Gastroesophageal sphincter (tissue), 4 donors: Measurements from ENCODE around the gene CCNB2. TPM values are rescaled to one million over a fixed set of nuclear protein-coding genes. Genes with fewer than 3 reads are reported as not detected.

Experiments used
- ATAC-seq: fragments of 150-250 bp; one replicate; pipeline ENCODE4 v1.9.1; 2016; ENCODE audit warnings: mild to moderate bottlenecking, moderate library complexity
- H3K27ac ChIP-seq, 4 donors: fragments of 200-600 bp; sonication (generic) in 3 of 4; 1 replicate in 3 of 4; 2 replicates in 1 of 4; pipeline ENCODE4 v1.5.1; 2016 to 2019
- H3K27me3 ChIP-seq: fragments of 200-600 bp; sonication (generic); one replicate; pipeline ENCODE4 v1.5.1; 2019
- H3K36me3 ChIP-seq, 2 donors: fragments of 200-600 bp; sonication (generic); one replicate each; pipeline ENCODE4 v1.5.1; 2019; ENCODE audit warnings: control low read depth in 1 of 2
- H3K4me1 ChIP-seq, 3 donors: fragments of 200-600 bp; sonication (generic); 1 replicate in 2 of 3; 2 replicates in 1 of 3; pipeline ENCODE4 v1.5.1; 2016 to 2019; ENCODE audit warnings: control low read depth in 2 of 3
- H3K4me3 ChIP-seq, 2 donors: fragments of 200-600 bp; sonication (generic); one replicate each; pipeline ENCODE4 v1.5.1; 2019; ENCODE audit warnings: mild to moderate bottlenecking in 1 of 2, moderate library complexity in 1 of 2
- H3K9me3 ChIP-seq, 3 donors: fragments of 200-600 bp; sonication (generic); one replicate each; pipeline ENCODE4 v1.5.1; 2017 to 2019; ENCODE audit warnings: control low read depth in 2 of 3
- EP300 ChIP-seq: sonication (generic); formaldehyde crosslinking; IDR thresholded peaks from one replicate; pipeline ENCODE4 v1.6.1; 2017; ENCODE audit warnings: antibody characterized with exemption, mild to moderate bottlenecking
- POLR2A ChIP-seq, 2 donors: fragments of 450-650 bp; IDR thresholded peaks; one replicate each; pipeline ENCODE4 v1.6.1; 2017; ENCODE audit warnings: antibody characterized with exemption in 2 of 2, mild to moderate bottlenecking in 2 of 2, moderate library complexity in 1 of 2
- POLR2AphosphoS5 ChIP-seq: sonication (generic); formaldehyde crosslinking; IDR thresholded peaks from one replicate; pipeline ENCODE4 v1.6.1; 2017; ENCODE audit warnings: antibody characterized with exemption
- WGBS, 2 donors: methylation state at CpG; one replicate each; pipeline ENCODE4 v1.1.5; 2018; ENCODE audit warnings: low coverage in 1 of 2; 5-methylcytosine and 5-hydroxymethylcytosine counted together
- total RNA-seq, 4 donors: library from RNA; depleted of rRNA; stranded (reverse); fragments of >200 nt; gene quantifications; one replicate each; pipeline ENCODE4 v1.1.0, GENCODE V29; 2016
- TF ChIP-seq, protein P1 (sequence below), 4 experiments: fragments of 200-600 bp in 2 of 4; fragments of 450-650 bp in 2 of 4; sonication (generic) in 1 of 4; IDR thresholded peaks; one replicate each; pipeline ENCODE4 v1.5.1; 2017 to 2019; ENCODE audit warnings: antibody characterized with exemption in 4 of 4, mild to moderate bottlenecking in 2 of 4, moderate library complexity in 2 of 4

Gene CCNB2
- total RNA-seq, 4 donors from 2014 or later, result 0.46 to 5.1 (median 0.93) TPM; not detected in 1

DNA sequence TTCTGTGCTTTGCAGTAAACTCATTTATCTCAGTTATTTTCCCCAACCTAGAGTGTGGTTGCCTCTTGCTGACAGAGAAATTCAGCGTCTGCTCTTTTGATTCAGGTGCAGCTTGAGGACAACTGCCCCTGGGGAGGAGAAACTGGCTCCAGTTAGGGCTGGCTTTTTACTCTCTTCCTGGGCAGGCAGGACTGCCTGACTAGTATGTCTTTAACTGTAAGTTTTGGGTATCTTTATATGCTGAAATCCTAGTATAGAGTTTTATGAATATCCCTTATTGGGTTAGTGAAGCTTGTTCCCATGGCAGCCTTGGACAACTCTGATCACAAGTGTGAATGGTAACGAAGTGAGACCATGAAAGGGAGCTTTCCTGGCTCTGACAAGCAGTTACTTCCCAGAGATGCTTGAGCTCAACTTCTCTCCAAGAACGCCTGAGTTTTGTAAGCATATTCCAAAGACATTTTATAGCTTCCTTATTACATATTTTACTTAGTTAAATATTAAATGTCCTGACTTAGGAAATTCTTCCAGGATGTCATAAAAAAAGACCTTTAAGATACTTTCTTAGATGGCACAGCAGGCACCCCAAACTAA lies 27.1 kb downstream of the CCNB2 start:
- TF ChIP-seq POLR2AphosphoS5, result no peak
- TF ChIP-seq POLR2A (IDR thresholded peaks at IDR 0.05), result no peak
- no peak for TF ChIP-seq EP300
- TF ChIP-seq, protein P1, sequence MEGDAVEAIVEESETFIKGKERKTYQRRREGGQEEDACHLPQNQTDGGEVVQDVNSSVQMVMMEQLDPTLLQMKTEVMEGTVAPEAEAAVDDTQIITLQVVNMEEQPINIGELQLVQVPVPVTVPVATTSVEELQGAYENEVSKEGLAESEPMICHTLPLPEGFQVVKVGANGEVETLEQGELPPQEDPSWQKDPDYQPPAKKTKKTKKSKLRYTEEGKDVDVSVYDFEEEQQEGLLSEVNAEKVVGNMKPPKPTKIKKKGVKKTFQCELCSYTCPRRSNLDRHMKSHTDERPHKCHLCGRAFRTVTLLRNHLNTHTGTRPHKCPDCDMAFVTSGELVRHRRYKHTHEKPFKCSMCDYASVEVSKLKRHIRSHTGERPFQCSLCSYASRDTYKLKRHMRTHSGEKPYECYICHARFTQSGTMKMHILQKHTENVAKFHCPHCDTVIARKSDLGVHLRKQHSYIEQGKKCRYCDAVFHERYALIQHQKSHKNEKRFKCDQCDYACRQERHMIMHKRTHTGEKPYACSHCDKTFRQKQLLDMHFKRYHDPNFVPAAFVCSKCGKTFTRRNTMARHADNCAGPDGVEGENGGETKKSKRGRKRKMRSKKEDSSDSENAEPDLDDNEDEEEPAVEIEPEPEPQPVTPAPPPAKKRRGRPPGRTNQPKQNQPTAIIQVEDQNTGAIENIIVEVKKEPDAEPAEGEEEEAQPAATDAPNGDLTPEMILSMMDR (IDR thresholded peaks at IDR 0.05), result no peak
- Histone ChIP-seq H3K27ac (no peak overlapping the region), H3K9me3 (peaks cover 0 to 1% (median 0%) of the 10 kb centered on the region in 3 donors), H3K27me3 (no peaks in the 10 kb centered on the region), H3K36me3 (peaks cover 0 to 30% of the 10 kb centered on the region in 2 donors), H3K4me3 (no peak overlapping the region), H3K4me1 (no peaks in the 10 kb centered on the region)
- 84 to 95% methylated on average over 3 of the region's 3 CpGs for WGBS, 2 donors
- ATAC-seq, result no peak

GRCh38 chr15:59133929-59134427 lies 29.0 kb downstream of the CCNB2 start:
- H3K9me3 ChIP-seq, result no peaks in the 10 kb centered on the region
- no peaks in the 10 kb centered on the region for H3K27me3 ChIP-seq
- no peaks in the 10 kb centered on the region for H3K4me1 ChIP-seq
- WGBS, 2 donors, result 90 to 100% methylated on average over 1 to 2 of the region's 6 CpGs
- TF ChIP-seq POLR2AphosphoS5, result no peak
- TF ChIP-seq, protein P1 (IDR thresholded peaks at IDR 0.05), result no peak
- TF ChIP-seq POLR2A (IDR thresholded peaks at IDR 0.05), result no peak
- no peak for TF ChIP-seq EP300
- H3K36me3 ChIP-seq, result peaks cover 0 to 49% of the 10 kb centered on the region in 2 donors
- ATAC-seq, result no peak
- H3K27ac ChIP-seq, result no peak overlapping the region
- H3K4me3 ChIP-seq, result no peak overlapping the region

GRCh38 chr15:59137566-59137965 lies 32.6 kb downstream of the CCNB2 start:
- 50 to 83% methylated on average over 1 to 2 of the region's 2 CpGs for WGBS, 2 donors
- H3K9me3 ChIP-seq, result no peaks in the 10 kb centered on the region
- H3K4me3 ChIP-seq, result no peak overlapping the region
- no peak for TF ChIP-seq POLR2AphosphoS5
- TF ChIP-seq, protein P1 (IDR thresholded peaks at IDR 0.05), result no peak
- TF ChIP-seq EP300, result no peak
- TF ChIP-seq POLR2A (IDR thresholded peaks at IDR 0.05), result no peak
- no peak overlapping the region for H3K27ac ChIP-seq
- H3K36me3 ChIP-seq, result peaks cover 0 to 64% of the 10 kb centered on the region in 2 donors
- ATAC-seq, result no peak
- H3K27me3 ChIP-seq, result no peaks in the 10 kb centered on the region
- H3K4me1 ChIP-seq, result no peaks in the 10 kb centered on the region

DNA sequence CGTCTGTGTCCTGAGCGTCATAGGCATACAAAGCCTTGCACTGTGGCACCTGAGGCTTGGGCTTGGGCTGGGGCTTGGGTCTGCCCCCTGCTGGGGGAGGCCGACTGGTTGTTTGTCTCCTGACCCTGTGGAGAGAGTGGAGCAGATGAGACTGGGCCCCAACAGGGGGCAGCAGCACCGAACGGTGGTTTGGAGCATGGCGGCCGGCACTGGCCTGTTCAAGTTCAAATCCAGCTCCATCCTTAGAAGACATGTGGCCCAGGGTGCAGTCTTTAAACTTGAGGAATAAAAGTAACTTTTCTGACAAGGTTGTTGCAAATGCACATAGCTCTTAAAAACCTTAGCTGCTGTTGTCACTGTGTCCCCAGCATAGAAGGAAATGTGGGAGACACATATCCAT lies 33.3 kb downstream of the CCNB2 start:
- no peak for TF ChIP-seq POLR2A (IDR thresholded peaks at IDR 0.05)
- no peak for TF ChIP-seq EP300
- no peak for TF ChIP-seq POLR2AphosphoS5
- TF ChIP-seq, protein P1 (IDR thresholded peaks at IDR 0.05), result peak in 3 of 4 experiments; percentile 15 to 47 (median 25)
- Histone ChIP-seq H3K27ac (no peak overlapping the region), H3K27me3 (no peaks in the 10 kb centered on the region), H3K4me1 (no peaks in the 10 kb centered on the region), H3K4me3 (no peak overlapping the region), H3K9me3 (no peaks in the 10 kb centered on the region), H3K36me3 (peaks cover 0 to 67% of the 10 kb centered on the region in 2 donors)
- 100% methylated on average over 2 of the region's 7 CpGs; no CpG with 5 or more reads in 1 of the 2 donors for WGBS, 2 donors
- ATAC-seq, result no peak
